HepG2 (cell line): Measurements from ENCODE around the gene ATP2B3. TPM values are rescaled to one million over a fixed set of nuclear protein-coding genes. Genes with fewer than 3 reads are reported as not detected.
A peak's percentile ranks its signal among the peaks of the same experiment; 100 is the strongest.

Experiments
- BCL6 ChIP-seq: IDR thresholded peaks from 2 replicates; pipeline ENCODE4 v1.6.1; 2016; ENCODE audit warnings: missing genetic modification reagents, missing compliant biosample characterization
- E2F1 ChIP-seq: sonication (generic); formaldehyde crosslinking; IDR thresholded peaks from 2 replicates; pipeline ENCODE4 v1.5.0; 2020; ENCODE audit warnings: missing genetic modification reagents
- FOXA1 ChIP-seq, 2 experiments: fragments of 450-650 bp in 1 of 2; sonication (generic) in 1 of 2; formaldehyde crosslinking in 1 of 2; IDR thresholded peaks; 2 replicates each; pipeline versions ENCODE4 v1.4.0 to v1.6.1; 2016 to 2020; ENCODE audit warnings: missing genetic modification reagents in 1 of 2
- IKZF1 ChIP-seq: fragments of 450-650 bp; IDR thresholded peaks from 2 replicates; pipeline ENCODE4 v1.7.1; 2016
- MAF1 ChIP-seq: sonication (generic); formaldehyde crosslinking; IDR thresholded peaks from 2 replicates; pipeline ENCODE4 v1.5.0; 2020; ENCODE audit warnings: missing genetic modification reagents, borderline replicate concordance
- NAIF1 ChIP-seq: sonication (generic); formaldehyde crosslinking; IDR thresholded peaks from 2 replicates; pipeline ENCODE4 v1.5.0; 2020; ENCODE audit warnings: mild to moderate bottlenecking, missing genetic modification reagents, borderline replicate concordance
- PREB ChIP-seq: sonication (generic); formaldehyde crosslinking; IDR thresholded peaks from 2 replicates; pipeline ENCODE4 v1.4.0; 2020; ENCODE audit warnings: missing genetic modification reagents
- THAP7 ChIP-seq: sonication (generic); formaldehyde crosslinking; IDR thresholded peaks from 2 replicates; pipeline ENCODE4 v1.8.1; 2023; ENCODE audit warnings: mild to moderate bottlenecking, missing genetic modification reagents
- ZNF275 ChIP-seq: sonication (generic); formaldehyde crosslinking; IDR thresholded peaks from 2 replicates; pipeline ENCODE4 v1.8.0; 2022; ENCODE audit warnings: missing genetic modification reagents, mild to moderate bottlenecking, inconsistent platforms, borderline replicate concordance
- ZNF343 ChIP-seq: sonication (generic); formaldehyde crosslinking; IDR thresholded peaks from 2 replicates; pipeline ENCODE4 v1.4.0; 2020; ENCODE audit warnings: mild to moderate bottlenecking, missing genetic modification reagents
- ZNF460 ChIP-seq: sonication (generic); formaldehyde crosslinking; IDR thresholded peaks from 2 replicates; pipeline ENCODE4 v1.5.1; 2020; ENCODE audit warnings: missing genetic modification reagents, mild to moderate bottlenecking, borderline replicate concordance
- ZNF563 ChIP-seq: sonication (generic); formaldehyde crosslinking; IDR thresholded peaks from 2 replicates; pipeline ENCODE4 v1.8.0; 2022; ENCODE audit warnings: mild to moderate bottlenecking, moderate library complexity, missing genetic modification reagents
- ZNF619 ChIP-seq: sonication (generic); formaldehyde crosslinking; IDR thresholded peaks from 2 replicates; pipeline ENCODE4 v1.4.0; 2020; ENCODE audit warnings: mild to moderate bottlenecking, missing genetic modification reagents
- ZNF713 ChIP-seq: sonication (generic); formaldehyde crosslinking; IDR thresholded peaks from 2 replicates; pipeline ENCODE4 v1.4.0; 2020; ENCODE audit warnings: mild to moderate bottlenecking, missing genetic modification reagents
- ZNF772 ChIP-seq: sonication (generic); formaldehyde crosslinking; IDR thresholded peaks from 2 replicates; pipeline ENCODE4 v1.5.0; 2020; ENCODE audit warnings: mild to moderate bottlenecking, missing genetic modification reagents
- polyA plus RNA-seq, 8 experiments: library from polyadenylated mRNA; depleted of rRNA in 3 of 8; stranded (reverse) in 7 of 8; unstranded in 1 of 8; fragments of >200 nt; fragmentation: Illumina TruSeq in 4 of 8; extraction: Trizol in 4 of 8; gene quantifications; 2 replicates each; pipeline versions ENCODE4 v1.2.1 to v1.2.3, GENCODE V29; 2011 to 2016; ENCODE audit warnings: low read depth in 4 of 8, missing spikeins in 1 of 8, mixed read lengths in 1 of 8; ENCODE audit not compliant: insufficient read depth in 1 of 8
- total RNA-seq, 5 experiments: library from RNA; depleted of rRNA; stranded (reverse); fragments of >200 nt; fragmentation: Illumina TruSeq; extraction: Trizol; gene quantifications; 2 replicates each; pipeline ENCODE4 v1.2.3, GENCODE V29; 2016; ENCODE audit warnings: low read depth in 1 of 5
- TF ChIP-seq, protein P1 (sequence below): sonication (generic); formaldehyde crosslinking; IDR thresholded peaks from 2 replicates; pipeline ENCODE4 v1.4.0; 2020; ENCODE audit warnings: low read depth, mild to moderate bottlenecking, missing genetic modification reagents
- TF ChIP-seq, protein P2 (sequence below), 2 experiments: sonication (generic) in 1 of 2; formaldehyde crosslinking in 1 of 2; IDR thresholded peaks; 2 replicates each; pipeline versions ENCODE4 v1.4.0 to v1.6.1; 2018 to 2020; ENCODE audit warnings: missing genetic modification reagents in 2 of 2, borderline replicate concordance in 1 of 2, low read depth in 1 of 2, mild to moderate bottlenecking in 1 of 2, missing biosample characterization in 1 of 2
- TF ChIP-seq, protein P3 (sequence below): sonication (generic); formaldehyde crosslinking; IDR thresholded peaks from 2 replicates; pipeline ENCODE4 v1.4.0; 2020; ENCODE audit warnings: mild to moderate bottlenecking, missing genetic modification reagents
- TF ChIP-seq, protein P4 (sequence below): sonication (generic); formaldehyde crosslinking; IDR thresholded peaks from 2 replicates; pipeline ENCODE4 v1.8.0; 2022; ENCODE audit warnings: mild to moderate bottlenecking, missing genetic modification reagents

The ATP2B3 gene
- total and polyA plus RNA-seq, 2 of the 13 experiments (the other 11 are each of a cell fraction or from before 2014, with no cell fraction given), result not detected

DNA sequence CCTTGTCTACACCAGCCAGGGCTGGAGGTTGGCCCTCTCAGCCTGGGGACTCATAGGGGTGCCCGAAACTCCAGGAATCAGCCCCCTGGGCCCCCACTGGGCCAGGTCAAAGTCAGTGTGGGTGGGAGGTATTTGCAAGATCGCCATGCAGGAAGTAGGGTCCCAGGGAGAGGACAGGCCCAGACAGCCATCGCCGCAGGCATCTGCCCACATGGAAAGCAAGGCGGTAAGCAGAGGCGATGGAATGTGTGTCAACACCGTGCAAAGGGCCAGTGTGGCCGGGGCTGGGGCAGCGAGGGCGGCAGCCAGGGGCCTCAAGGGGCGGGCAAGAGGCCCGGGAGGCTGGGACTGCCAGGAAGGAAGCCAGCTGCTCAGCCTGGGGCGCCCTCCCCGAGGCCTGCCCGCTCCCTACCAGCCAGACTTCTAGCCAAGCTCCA, 110.3 kb downstream of the ATP2B3 start (continued):
- TF ChIP-seq THAP7 (CRISPR knock-in tag) (no peak), E2F1 (CRISPR knock-in tag) (peak; percentile 38; the same call in 1 of the 2 replicates), NAIF1 (CRISPR knock-in tag) (peak; percentile 53; the same call in 1 of the 2 replicates), IKZF1 (no peak), ZNF713 (0 out of 2 replicates have a peak, but pooled peaks have one; percentile 8), ZNF460 (CRISPR knock-in tag) (no peak; the same call in 1 of the 2 replicates), ZNF619 (no peak), PREB (no peak), BCL6 (CRISPR knock-in tag) (no peak), ZNF563 (CRISPR knock-in tag) (no peak), MAF1 (CRISPR knock-in tag) (no peak), ZNF343 (CRISPR knock-in tag) (no peak), ZNF772 (CRISPR knock-in tag) (no peak), FOXA1 (IDR thresholded peaks at IDR 0.05) (no peak), FOXA1 (CRISPR knock-in tag; IDR thresholded peaks at IDR 0.05) (peak; percentile 96), ZNF275 (CRISPR knock-in tag) (no peak)
- TF ChIP-seq, protein P1, sequence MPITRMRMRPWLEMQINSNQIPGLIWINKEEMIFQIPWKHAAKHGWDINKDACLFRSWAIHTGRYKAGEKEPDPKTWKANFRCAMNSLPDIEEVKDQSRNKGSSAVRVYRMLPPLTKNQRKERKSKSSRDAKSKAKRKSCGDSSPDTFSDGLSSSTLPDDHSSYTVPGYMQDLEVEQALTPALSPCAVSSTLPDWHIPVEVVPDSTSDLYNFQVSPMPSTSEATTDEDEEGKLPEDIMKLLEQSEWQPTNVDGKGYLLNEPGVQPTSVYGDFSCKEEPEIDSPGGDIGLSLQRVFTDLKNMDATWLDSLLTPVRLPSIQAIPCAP (CRISPR knock-in tag), result no peak
- TF ChIP-seq, protein P2, sequence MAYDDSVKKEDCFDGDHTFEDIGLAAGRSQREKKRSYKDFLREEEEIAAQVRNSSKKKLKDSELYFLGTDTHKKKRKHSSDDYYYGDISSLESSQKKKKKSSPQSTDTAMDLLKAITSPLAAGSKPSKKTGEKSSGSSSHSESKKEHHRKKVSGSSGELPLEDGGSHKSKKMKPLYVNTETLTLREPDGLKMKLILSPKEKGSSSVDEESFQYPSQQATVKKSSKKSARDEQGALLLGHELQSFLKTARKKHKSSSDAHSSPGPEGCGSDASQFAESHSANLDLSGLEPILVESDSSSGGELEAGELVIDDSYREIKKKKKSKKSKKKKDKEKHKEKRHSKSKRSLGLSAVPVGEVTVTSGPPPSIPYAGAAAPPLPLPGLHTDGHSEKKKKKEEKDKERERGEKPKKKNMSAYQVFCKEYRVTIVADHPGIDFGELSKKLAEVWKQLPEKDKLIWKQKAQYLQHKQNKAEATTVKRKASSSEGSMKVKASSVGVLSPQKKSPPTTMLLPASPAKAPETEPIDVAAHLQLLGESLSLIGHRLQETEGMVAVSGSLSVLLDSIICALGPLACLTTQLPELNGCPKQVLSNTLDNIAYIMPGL (CRISPR knock-in tag; IDR thresholded peaks at IDR 0.05; ENCODE audit: borderline replicate concordance in 1 of 2, low read depth in 1 of 2), result peak in 1 of 2 experiments; percentile 25; a peak in 2 of 4 replicates
- TF ChIP-seq, protein P3, sequence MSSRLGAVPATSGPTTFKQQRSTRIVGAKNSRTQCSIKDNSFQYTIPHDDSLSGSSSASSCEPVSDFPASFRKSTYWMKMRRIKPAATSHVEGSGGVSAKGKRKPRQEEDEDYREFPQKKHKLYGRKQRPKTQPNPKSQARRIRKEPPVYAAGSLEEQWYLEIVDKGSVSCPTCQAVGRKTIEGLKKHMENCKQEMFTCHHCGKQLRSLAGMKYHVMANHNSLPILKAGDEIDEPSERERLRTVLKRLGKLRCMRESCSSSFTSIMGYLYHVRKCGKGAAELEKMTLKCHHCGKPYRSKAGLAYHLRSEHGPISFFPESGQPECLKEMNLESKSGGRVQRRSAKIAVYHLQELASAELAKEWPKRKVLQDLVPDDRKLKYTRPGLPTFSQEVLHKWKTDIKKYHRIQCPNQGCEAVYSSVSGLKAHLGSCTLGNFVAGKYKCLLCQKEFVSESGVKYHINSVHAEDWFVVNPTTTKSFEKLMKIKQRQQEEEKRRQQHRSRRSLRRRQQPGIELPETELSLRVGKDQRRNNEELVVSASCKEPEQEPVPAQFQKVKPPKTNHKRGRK (CRISPR knock-in tag), result no peak
- TF ChIP-seq, protein P4, sequence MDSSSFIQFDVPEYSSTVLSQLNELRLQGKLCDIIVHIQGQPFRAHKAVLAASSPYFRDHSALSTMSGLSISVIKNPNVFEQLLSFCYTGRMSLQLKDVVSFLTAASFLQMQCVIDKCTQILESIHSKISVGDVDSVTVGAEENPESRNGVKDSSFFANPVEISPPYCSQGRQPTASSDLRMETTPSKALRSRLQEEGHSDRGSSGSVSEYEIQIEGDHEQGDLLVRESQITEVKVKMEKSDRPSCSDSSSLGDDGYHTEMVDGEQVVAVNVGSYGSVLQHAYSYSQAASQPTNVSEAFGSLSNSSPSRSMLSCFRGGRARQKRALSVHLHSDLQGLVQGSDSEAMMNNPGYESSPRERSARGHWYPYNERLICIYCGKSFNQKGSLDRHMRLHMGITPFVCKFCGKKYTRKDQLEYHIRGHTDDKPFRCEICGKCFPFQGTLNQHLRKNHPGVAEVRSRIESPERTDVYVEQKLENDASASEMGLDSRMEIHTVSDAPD (CRISPR knock-in tag), result no peak
